Right renal pelvis (tissue), 4 donors: Measurements from ENCODE around the gene CD9. TPM values are rescaled to one million over a fixed set of nuclear protein-coding genes. Genes with fewer than 3 reads are reported as not detected.
"Not testable (repeated sequence)": the region's sequence is repeated elsewhere in the genome, so short reads cannot be mapped to it uniquely, and the experiment has no call there.

ENCODE experiments used
- DNase-seq, 4 donors: peaks; one replicate each; pipeline ENCODE4 v3.0.0-alpha.2; 2013; ENCODE audit warnings: low read depth in 4 of 4, low spot score in 3 of 4, missing footprints in 1 of 4
- polyA plus RNA-seq, 4 donors: library from polyadenylated mRNA; unstranded; fragments of 120-200 nt; gene quantifications; one replicate each; pipeline ENCODE4 v1.2.1, GENCODE V29; 2013; ENCODE audit not compliant: insufficient read length in 4 of 4

CD9 gene
- polyA plus RNA-seq, 4 donors = 182 to 211 (median 194) TPM

- DNase-seq = no peak
These were observed 2.1 kb upstream of the CD9 start for GRCh38 chr12:6198051-6198450.

DNA sequence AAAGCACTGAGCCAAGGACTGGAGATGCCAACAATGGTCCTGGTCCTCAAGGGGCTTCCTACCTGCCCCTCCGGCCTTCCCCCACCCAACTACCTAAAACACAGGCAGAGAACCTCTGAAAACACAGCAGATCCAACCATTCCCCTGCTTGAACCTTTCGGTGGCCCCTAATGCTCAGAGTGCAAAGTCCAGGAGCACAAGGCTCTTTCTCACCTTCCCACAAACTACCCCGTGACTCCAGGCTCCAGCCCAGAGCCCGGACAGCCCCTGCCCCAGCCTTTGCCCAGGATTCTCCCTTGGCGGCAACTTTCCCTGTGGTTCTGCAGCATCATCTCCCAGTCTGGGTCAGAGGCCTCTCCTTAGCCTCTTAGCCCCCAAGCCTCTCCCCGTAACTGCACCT is 1.6 kb upstream of the CD9 start:
- no peak for DNase-seq

DNA sequence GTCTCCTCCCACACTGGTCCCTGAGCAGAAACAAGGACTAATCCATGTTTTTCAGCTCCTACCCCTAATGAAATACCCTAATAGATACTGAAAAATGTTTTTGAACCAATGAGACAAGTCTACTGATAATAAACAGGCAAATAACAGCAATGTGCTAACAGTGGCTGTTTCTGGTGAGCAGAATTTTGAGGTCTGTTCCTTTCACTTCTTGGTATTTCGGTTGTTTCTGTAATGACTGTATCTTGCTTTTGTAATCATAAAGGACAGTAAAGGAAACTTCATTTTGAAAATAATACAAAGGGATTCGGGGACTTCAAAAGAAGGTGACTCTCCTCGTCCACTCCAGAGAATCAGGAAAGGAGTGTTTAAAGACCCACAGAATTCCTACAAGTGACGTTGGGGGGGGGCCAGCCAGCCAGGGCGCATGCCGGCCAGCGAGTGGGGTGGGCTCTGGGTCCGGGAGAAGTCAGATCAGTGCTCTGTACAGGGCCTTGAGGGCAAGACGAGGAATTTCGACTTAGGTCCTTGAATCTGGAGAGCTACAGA is 1.1 kb upstream of the CD9 start:
- DNase-seq = no peak

DNA sequence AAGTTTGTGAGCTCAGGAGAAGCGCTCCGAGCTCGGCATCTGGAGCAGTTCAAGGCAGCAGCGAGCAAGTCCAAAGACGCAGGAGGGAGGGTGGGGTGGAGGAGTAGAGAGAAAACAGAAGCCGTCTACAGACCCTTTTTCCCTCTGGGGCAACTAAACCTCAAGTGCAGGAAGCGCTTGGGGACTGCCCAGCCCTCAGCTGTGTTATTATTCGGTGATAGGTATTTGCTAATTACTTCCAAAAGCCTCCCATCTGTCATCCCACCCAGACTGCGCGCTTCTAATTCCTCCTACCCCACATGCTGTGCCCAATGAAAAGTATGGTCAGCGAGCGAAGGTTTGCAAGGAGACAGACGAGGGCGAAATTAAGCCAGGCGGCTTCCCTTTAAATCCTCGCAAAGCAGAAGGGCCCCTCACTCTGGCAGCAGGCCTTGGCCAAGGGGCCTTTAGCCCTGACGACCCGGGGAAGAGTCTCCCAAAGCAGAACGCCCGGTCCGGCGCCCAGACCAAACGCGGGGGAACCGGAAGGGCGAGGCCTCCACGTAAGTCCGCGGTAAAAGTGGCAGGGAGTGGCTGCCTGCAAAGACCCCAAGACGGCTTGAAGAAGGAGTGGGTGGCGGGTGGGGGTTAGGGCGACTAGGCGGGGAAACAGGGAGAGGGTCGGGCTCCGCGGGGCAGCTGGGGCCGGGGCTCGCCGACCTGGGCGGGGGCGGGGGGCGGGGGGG is 507 bp upstream of the CD9 start:
- no peak for DNase-seq

- DNase-seq = no peak
These were observed 1.0 kb downstream of the CD9 start for GRCh38 chr12:6201213-6201608.

- no peak for DNase-seq
These were observed 1.6 kb downstream of the CD9 start for GRCh38 chr12:6201826-6202225.

DNA sequence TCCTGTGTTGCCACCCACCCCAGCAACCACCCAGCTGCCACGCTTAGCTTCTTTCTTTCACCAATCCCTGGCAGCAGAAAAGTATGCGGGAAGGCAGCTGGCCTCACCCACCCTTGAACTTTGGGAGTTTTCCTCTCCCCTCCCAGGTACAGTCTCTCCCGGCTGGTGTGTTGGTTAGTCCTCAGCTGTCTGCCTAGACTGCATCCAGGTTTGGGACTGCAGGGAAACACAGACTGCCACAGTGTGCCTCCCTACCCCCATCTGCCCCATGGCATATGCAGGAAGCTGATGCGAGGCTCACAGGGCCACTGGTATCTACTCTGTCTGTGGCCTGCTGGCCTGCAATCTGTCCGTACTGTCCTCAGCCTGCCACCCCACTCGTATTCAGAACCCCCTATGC is 2.1 kb downstream of the CD9 start:
- no peak for DNase-seq

DNA sequence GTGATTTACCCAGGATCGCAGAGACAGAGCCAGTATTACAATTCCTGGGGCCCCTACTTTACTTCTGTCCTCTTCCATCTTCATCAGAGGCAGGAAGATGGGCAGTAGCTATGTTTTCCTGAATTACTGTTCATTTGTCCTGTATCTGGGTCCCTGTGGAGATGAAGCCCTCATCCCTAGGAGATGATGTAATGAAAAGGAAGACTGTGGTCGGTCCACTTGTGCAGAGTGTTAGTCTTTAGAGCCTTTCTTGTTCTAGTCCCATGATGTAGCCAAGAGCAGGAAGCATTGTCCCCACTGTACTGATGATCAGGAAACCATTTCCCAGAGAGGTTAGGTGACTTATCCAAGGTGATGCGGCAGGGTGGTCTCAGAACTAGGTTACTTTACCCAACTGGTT is 2.6 kb downstream of the CD9 start:
- DNase-seq = no peak

- DNase-seq = no peak
These were observed 3.4 kb downstream of the CD9 start for GRCh38 chr12:6203601-6204000.

DNA sequence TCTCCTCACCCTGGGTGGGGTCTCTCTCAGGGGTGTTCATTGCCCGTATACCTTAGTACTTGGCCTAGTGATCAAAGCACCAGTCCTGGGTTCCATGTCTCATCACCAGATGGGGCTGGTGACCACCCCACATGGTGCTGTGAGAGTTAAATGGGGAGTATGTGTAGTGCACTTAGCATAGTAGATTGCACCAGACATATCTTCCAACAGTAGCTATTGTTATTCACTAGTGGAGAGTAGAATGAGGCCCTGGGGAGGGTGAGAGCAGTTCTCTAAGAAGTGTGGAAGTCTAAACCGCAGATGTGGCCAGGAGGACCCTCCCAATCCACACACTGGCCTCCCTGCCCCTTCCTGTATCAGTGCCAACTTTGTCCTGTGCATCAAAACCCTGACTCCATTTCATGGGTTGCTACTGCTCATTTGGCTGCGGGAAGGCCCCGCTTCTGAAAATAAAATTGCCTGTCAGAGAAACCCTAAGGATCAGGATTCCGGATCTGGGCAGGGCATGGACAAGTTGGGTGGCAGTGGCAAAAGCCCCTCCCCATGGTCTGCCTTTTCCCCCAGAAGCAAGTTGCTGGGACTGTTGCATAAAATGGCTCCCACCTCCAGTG is 4.4 kb downstream of the CD9 start:
- DNase-seq = no peak

GRCh38 chr12:6205144-6205539 is 4.9 kb downstream of the CD9 start:
- DNase-seq = no peak

GRCh38 chr12:6205761-6206160 is 5.6 kb downstream of the CD9 start:
- no peak for DNase-seq

DNA sequence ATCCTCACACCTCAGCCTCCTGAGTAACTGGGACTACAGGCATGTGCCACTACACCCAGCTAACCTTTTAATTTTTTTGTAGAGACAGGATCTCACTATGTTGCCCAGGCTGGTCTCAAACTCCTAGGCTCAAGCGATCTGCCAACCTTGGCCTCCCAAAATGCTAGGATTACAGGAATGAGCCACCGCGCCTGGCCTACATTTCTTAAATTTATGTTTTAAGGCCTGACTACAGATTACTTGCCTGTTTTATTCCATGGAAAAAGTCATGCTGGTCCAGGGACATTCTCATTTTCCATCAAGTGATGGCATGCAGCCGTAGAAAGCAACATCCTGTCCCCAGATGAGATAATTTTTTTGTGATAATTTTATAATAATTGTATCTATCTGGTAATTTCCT is 6.1 kb downstream of the CD9 start:
- DNase-seq = no peak

DNA sequence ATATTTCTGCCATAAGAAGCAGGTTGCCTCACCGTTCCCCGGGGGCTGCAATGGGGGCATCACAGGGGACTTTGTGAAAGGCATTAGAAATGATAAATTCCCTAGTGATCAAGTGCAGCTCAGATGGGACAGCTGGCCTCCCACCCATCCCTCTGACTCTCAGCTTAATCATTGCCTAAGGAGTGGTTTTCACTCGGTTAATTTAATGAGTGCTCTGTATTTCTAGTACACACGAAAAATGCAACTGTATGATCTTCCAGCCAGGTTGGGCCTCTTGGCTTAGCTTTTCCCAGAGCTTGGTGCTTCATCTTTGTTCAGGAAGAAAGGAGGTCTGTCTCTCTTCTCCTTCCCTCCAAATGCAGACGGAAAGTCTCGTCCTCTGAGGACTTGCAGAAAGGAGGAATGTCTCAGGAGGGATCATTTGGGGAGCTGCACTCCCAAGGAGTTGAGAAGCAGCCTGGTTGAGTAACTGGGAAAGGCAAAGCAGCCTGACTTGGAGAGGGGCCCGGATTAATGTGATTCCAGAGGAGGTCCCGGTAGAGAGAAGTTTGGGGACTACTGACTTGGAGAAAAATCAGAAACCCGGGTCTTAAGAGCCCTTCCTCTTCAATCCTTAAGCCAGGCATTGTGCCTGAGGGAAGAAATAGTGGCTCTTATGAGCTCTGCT is 7.2 kb downstream of the CD9 start:
- no peak for DNase-seq

DNA sequence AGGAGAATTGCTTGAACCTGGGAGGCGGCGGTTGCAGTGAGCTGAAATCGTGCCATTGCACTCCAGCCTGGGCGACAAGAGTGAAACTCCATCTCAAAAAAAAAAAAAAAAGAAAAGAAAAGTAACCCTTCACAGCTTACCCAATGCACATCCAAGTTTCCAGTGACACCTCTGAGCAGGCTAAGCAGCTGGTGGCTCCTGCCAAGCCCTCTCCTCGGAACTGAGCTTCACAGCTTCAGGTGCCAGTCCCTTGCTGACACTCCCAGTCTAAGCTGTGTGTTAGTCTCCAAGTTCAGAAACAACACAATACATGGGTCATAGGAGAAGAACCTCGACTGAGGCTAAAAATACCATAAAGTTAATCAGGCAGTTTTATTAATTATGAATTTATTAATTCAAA is 7.9 kb downstream of the CD9 start:
- DNase-seq = no peak

DNA sequence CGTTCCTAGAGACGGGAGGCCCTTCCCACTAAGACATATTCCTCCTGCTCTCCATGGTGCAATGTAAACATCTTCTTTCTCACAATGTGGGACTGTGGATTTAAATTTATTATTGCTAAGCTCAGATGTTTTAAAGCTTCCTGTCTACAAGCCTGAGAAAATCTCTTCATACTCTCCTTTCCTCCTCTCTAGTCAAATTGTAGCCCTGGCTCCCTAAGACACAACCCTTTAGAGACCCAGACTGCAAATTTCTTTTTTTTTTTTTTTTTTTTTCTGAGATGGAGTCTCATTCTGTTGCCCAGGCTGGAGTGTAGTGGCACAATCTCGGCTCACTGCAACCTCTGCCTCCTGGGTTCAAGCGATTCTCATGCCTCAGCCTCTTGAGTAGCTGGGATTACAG is 9.2 kb downstream of the CD9 start:
- not testable (repeated sequence) for DNase-seq

DNA sequence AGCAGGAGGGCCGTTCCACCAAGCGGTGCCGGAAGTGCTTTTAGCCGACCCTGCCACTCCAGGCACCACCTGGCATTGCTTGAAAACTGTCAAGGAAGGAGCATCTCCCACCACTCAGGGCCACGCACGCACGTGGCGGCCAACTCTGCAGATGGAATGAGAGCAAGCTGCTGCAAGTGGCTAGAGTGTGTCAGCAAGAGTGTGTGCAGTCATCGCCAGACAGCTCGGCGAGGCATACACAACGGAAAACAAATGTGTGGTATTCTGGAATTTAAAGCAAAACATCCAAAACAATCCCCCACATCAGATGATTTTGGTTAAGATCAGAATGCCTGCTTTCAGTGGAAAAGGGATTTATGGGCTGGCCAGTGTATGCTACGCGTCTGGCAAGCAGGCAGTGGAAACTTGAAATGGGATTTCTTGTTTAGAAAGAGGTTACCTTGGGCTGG is 11.2 kb downstream of the CD9 start:
- DNase-seq = no peak

DNA sequence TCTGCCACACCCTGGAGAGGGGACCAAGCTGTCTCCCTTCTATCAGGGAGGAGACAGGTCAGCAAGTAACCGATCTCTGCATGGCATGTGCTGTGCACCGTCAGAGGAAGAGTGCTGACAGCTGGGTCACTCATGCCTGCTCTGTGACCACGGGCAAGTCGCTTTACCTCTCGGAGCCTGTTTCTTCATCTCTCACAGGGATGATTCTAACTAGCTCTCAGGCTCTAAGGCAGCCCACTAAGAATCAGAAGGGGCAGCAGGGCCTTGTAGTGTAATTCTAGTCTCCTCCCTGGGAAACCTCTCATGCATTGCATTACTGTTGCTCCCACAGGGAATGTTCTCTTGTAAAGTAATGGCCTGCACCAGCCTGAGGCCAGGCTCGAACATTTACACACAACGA is 11.9 kb downstream of the CD9 start:
- DNase-seq = no peak

DNA sequence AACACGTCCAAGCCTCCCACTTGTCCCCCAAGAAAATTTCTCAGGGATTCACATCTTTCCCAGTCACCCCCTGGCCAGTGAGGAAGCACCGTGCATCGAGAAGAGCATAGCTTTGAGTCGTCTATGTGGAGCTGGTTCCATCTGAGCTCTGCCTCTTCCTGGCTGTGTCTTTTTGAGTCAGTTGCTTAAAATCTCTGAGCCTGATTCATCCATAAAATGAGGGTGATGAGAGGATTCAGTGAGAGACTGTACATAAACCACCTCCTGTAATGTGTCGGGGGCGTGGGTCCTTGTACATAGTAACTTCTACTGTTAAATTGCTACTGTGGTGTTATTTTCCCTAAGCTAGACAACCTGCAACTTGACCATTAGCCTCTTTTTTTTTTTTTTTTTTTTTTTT is 13.8 kb downstream of the CD9 start:
- DNase-seq = no peak

DNA sequence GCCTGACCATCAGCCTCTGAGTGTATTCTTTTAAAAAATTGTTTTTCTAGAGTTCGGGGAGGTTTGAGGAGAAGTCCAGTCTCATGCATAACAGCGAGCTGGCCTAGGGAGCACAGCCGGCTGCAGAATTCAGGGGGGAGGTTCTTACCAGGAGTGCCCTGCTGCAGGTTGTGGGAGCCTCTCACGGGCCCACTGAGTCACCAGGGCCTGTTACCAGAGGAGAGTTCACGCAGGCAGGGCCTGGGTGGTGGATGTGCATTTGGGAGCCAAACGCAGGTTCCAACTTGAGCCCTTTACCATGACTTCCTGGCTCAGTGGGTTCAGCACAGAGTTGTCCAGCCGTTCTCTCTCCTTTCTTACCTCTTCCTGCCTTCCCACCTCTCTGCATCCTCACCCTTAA is 14.4 kb downstream of the CD9 start:
- no peak for DNase-seq

- DNase-seq = no peak
These were observed 15.1 kb downstream of the CD9 start for GRCh38 chr12:6215120-6215807.
